Subcutaneous abdominal adipose tissue (tissue), 5 donors: ENCODE data around the gene DSCAML1.

Source experiments
- H3K27ac ChIP-seq: one replicate; pipeline ENCODE4 v1.7.0; 2013; ENCODE audit warnings: low read depth, mild to moderate bottlenecking, inconsistent platforms, low read length, moderate library complexity
- H3K27me3 ChIP-seq, 5 donors: one replicate each; pipeline ENCODE4 v1.7.0; 2013; ENCODE audit warnings: low read length in 5 of 5, inconsistent platforms in 1 of 5; ENCODE audit not compliant: control insufficient read depth in 5 of 5, insufficient read depth in 4 of 5
- H3K36me3 ChIP-seq, 5 donors: one replicate each; pipeline ENCODE4 v1.7.0; 2013; ENCODE audit warnings: low read length in 5 of 5; ENCODE audit not compliant: control insufficient read depth in 5 of 5, insufficient read depth in 5 of 5
- H3K4me1 ChIP-seq, 5 donors: one replicate each; pipeline ENCODE4 v1.7.0; 2013; ENCODE audit warnings: low read length in 5 of 5, mild to moderate bottlenecking in 3 of 5, moderate library complexity in 1 of 5; ENCODE audit not compliant: control insufficient read depth in 5 of 5, insufficient read depth in 5 of 5
- H3K4me3 ChIP-seq, 5 donors: one replicate each; pipeline ENCODE4 v1.7.0; 2013; ENCODE audit warnings: low read length in 5 of 5, low read depth in 1 of 5
- H3K9ac ChIP-seq, 5 donors: one replicate each; pipeline ENCODE4 v1.7.0; 2013; ENCODE audit warnings: low read length in 5 of 5, mild to moderate bottlenecking in 4 of 5, moderate library complexity in 3 of 5
- H3K9me3 ChIP-seq, 5 donors: one replicate each; pipeline ENCODE4 v1.7.0; 2013; ENCODE audit warnings: low read length in 5 of 5; ENCODE audit not compliant: control insufficient read depth in 5 of 5
- donor health status: healthy.
- donor health status: healthy.
- donor health status: healthy.
- donor health status: healthy.
- donor health status: healthy.

The DSCAML1 gene

GRCh38 chr11:117604336-117604995 lies 192.6 kb downstream of the DSCAML1 start:
- Histone ChIP-seq H3K9ac (no peak overlapping the region), H3K27ac (no peak overlapping the region), H3K4me3 (no peak overlapping the region), H3K27me3 (peaks cover 0 to 10% (median 7%) of the 10 kb centered on the region in 5 donors), H3K9me3 (no peaks in the 10 kb centered on the region), H3K36me3 (no peaks in the 10 kb centered on the region), H3K4me1 (no peaks in the 10 kb centered on the region)

- Histone ChIP-seq H3K9me3 (no peaks in the 10 kb centered on the region), H3K27ac (no peak overlapping the region), H3K9ac (no peak overlapping the region), H3K4me3 (no peak overlapping the region), H3K4me1 (no peaks in the 10 kb centered on the region), H3K36me3 (no peaks in the 10 kb centered on the region), H3K27me3 (peaks cover 0 to 13% (median 7%) of the 10 kb centered on the region in 5 donors)
These were observed 193.1 kb downstream of the DSCAML1 start for GRCh38 chr11:117603932-117604331.

GRCh38 chr11:117601006-117601708 lies 195.9 kb downstream of the DSCAML1 start:
- no peaks in the 10 kb centered on the region for H3K36me3 ChIP-seq
- H3K9ac ChIP-seq, result no peak overlapping the region
- no peaks in the 10 kb centered on the region for H3K4me1 ChIP-seq
- H3K27ac ChIP-seq, result no peak overlapping the region
- H3K9me3 ChIP-seq, result no peaks in the 10 kb centered on the region
- peaks cover 0 to 13% (median 7%) of the 10 kb centered on the region in 5 donors for H3K27me3 ChIP-seq
- no peak overlapping the region for H3K4me3 ChIP-seq

- Histone ChIP-seq H3K9ac (no peak overlapping the region), H3K9me3 (no peaks in the 10 kb centered on the region), H3K27ac (no peak overlapping the region), H3K4me3 (no peak overlapping the region), H3K27me3 (peaks cover 0 to 13% (median 7%) of the 10 kb centered on the region in 5 donors), H3K36me3 (no peaks in the 10 kb centered on the region), H3K4me1 (no peaks in the 10 kb centered on the region)
These were observed 196.7 kb downstream of the DSCAML1 start for GRCh38 chr11:117600234-117600783.

- no peak overlapping the region for H3K4me3 ChIP-seq
- H3K9ac ChIP-seq, result no peak overlapping the region
- peaks cover 0 to 13% (median 10%) of the 10 kb centered on the region in 5 donors for H3K27me3 ChIP-seq
- no peaks in the 10 kb centered on the region for H3K4me1 ChIP-seq
- H3K27ac ChIP-seq, result no peak overlapping the region
- no peaks in the 10 kb centered on the region for H3K36me3 ChIP-seq
- H3K9me3 ChIP-seq, result no peaks in the 10 kb centered on the region
These were observed 199.9 kb downstream of the DSCAML1 start for GRCh38 chr11:117597071-117597470.

GRCh38 chr11:117595440-117595839 lies 201.6 kb downstream of the DSCAML1 start:
- Histone ChIP-seq H3K27ac (no peak overlapping the region), H3K9me3 (no peaks in the 10 kb centered on the region), H3K36me3 (no peaks in the 10 kb centered on the region)

GRCh38 chr11:117594721-117595120 lies 202.3 kb downstream of the DSCAML1 start:
- peaks cover 0 to 6% (median 5%) of the 10 kb centered on the region in 5 donors for H3K27me3 ChIP-seq
- no peak overlapping the region for H3K4me3 ChIP-seq
- H3K4me1 ChIP-seq, result no peaks in the 10 kb centered on the region
- no peak overlapping the region for H3K9ac ChIP-seq
- H3K27ac ChIP-seq, result no peak overlapping the region
- H3K36me3 ChIP-seq, result no peaks in the 10 kb centered on the region
- no peaks in the 10 kb centered on the region for H3K9me3 ChIP-seq

More at GRCh38 chr11:117595440-117595839, 201.6 kb downstream of the DSCAML1 start:
- H3K27me3 ChIP-seq, result peaks cover 0 to 13% (median 7%) of the 10 kb centered on the region in 5 donors
- H3K4me3 ChIP-seq, result no peak overlapping the region
- H3K9ac ChIP-seq, result no peak overlapping the region
- no peaks in the 10 kb centered on the region for H3K4me1 ChIP-seq

- no peaks in the 10 kb centered on the region for H3K36me3 ChIP-seq
- H3K4me1 ChIP-seq, result no peaks in the 10 kb centered on the region
- H3K4me3 ChIP-seq, result no peak overlapping the region
- H3K9ac ChIP-seq, result no peak overlapping the region
- no peaks in the 10 kb centered on the region for H3K9me3 ChIP-seq
- H3K27ac ChIP-seq, result no peak overlapping the region
- H3K27me3 ChIP-seq, result peaks cover 0 to 12% (median 2%) of the 10 kb centered on the region in 5 donors
These were observed 204.0 kb downstream of the DSCAML1 start for GRCh38 chr11:117593065-117593464.

GRCh38 chr11:117591316-117592039 lies 205.5 kb downstream of the DSCAML1 start:
- no peaks in the 10 kb centered on the region for H3K4me1 ChIP-seq
- H3K36me3 ChIP-seq, result no peaks in the 10 kb centered on the region
- no peaks in the 10 kb centered on the region for H3K9me3 ChIP-seq
- H3K27ac ChIP-seq, result no peak overlapping the region
- no peak overlapping the region for H3K9ac ChIP-seq
- no peak overlapping the region for H3K4me3 ChIP-seq
- H3K27me3 ChIP-seq, result peaks cover 0 to 12% (median 6%) of the 10 kb centered on the region in 5 donors
